Uterus (tissue), 4 donors: ENCODE measurements around the gene SNAI1. TPM values are rescaled to one million over a fixed set of nuclear protein-coding genes. Genes with fewer than 3 reads are reported as not detected.
"Not testable (repeated sequence)": the region's sequence is repeated elsewhere in the genome, so short reads cannot be mapped to it uniquely, and the experiment has no call there.

Experiments
- DNase-seq, 2 donors: peaks; one replicate each; pipeline ENCODE4 v3.0.0-alpha.2; 2019 to 2020
- H3K27ac ChIP-seq, 2 donors: fragments of 200-600 bp; sonication (generic); 1 replicate in 1 of 2; 2 replicates in 1 of 2; pipeline ENCODE4 v1.5.1; 2016 to 2018
- H3K27me3 ChIP-seq, 2 donors: fragments of 200-600 bp; sonication (generic); one replicate each; pipeline ENCODE4 v1.5.1; 2018 to 2019; ENCODE audit warnings: control low read depth in 1 of 2
- H3K36me3 ChIP-seq, 2 donors: fragments of 200-600 bp; sonication (generic); one replicate each; pipeline ENCODE4 v1.5.1; 2019; ENCODE audit warnings: control low read depth in 1 of 2
- H3K4me1 ChIP-seq, 2 donors: fragments of 200-600 bp; sonication (generic); one replicate each; pipeline ENCODE4 v1.5.1; 2018 to 2019; ENCODE audit warnings: control low read depth in 1 of 2
- H3K4me3 ChIP-seq, 2 donors: fragments of 200-600 bp; sonication (generic); 1 replicate in 1 of 2; 2 replicates in 1 of 2; pipeline ENCODE4 v1.5.1; 2018 to 2019; ENCODE audit warnings: mild to moderate bottlenecking in 1 of 2
- H3K9me3 ChIP-seq, 2 donors: fragments of 200-600 bp; sonication (generic); one replicate each; pipeline ENCODE4 v1.5.1; 2019; ENCODE audit warnings: control low read depth in 1 of 2
- POLR2A ChIP-seq, 2 donors: fragments of 450-650 bp; IDR thresholded peaks; one replicate each; pipeline ENCODE4 v1.6.1; 2016; ENCODE audit warnings: antibody characterized with exemption in 2 of 2, mild to moderate bottlenecking in 1 of 2, moderate library complexity in 1 of 2
- intact Hi-C: fragments of 100-400 bp; cut with DNase I; formaldehyde crosslinking; loops from one replicate; pipeline ENCODE4 v1.15.1; 2023; ENCODE audit warnings: low total_unique reads
- total RNA-seq, 4 donors: library from RNA; depleted of rRNA in 3 of 4; stranded (reverse); fragments of >200 nt in 3 of 4; gene quantifications; one replicate each; pipeline versions ENCODE4 v1.1.0 to v1.2.4, GENCODE V29; 2014 to 2023
- TF ChIP-seq, protein P1 (sequence below), 4 experiments: fragments of 200-600 bp in 2 of 4; fragments of 450-650 bp in 2 of 4; sonication (generic) in 2 of 4; IDR thresholded peaks; one replicate each; pipeline ENCODE4 v1.5.1; 2016 to 2019; ENCODE audit warnings: antibody characterized with exemption in 4 of 4, mild to moderate bottlenecking in 2 of 4, moderate library complexity in 1 of 4
- donor health status: DM: yes; HTN: yes; CAD: no.

Gene SNAI1
- total RNA-seq, 4 donors from 2014 or later = 1.0 to 15.4 (median 4.5) TPM

DNA sequence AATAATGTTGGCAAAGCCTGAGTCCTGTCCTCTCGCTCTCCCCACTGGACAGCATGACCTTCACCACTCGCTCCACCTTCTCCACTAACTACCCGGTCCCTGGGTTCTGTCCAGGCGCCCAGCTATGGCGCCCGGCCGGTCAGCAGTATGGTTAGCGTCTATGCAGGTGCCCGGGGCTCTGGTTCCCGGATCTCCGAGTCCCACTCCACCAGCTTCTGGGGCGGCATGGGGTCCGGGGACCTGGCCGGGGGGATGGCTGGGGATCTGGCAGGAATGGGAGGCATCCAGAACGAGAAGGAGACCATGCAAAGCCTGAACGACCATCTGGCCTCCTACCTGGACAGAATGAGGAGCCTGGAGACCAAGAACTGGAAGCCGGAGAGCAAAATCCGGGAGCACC is 26.1 kb upstream of the SNAI1 start:
- TF ChIP-seq, protein P1, sequence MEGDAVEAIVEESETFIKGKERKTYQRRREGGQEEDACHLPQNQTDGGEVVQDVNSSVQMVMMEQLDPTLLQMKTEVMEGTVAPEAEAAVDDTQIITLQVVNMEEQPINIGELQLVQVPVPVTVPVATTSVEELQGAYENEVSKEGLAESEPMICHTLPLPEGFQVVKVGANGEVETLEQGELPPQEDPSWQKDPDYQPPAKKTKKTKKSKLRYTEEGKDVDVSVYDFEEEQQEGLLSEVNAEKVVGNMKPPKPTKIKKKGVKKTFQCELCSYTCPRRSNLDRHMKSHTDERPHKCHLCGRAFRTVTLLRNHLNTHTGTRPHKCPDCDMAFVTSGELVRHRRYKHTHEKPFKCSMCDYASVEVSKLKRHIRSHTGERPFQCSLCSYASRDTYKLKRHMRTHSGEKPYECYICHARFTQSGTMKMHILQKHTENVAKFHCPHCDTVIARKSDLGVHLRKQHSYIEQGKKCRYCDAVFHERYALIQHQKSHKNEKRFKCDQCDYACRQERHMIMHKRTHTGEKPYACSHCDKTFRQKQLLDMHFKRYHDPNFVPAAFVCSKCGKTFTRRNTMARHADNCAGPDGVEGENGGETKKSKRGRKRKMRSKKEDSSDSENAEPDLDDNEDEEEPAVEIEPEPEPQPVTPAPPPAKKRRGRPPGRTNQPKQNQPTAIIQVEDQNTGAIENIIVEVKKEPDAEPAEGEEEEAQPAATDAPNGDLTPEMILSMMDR (IDR thresholded peaks at IDR 0.05) = no peak
- TF ChIP-seq POLR2A (IDR thresholded peaks at IDR 0.05) = no peak
- intact Hi-C loops = no loop called here

DNA sequence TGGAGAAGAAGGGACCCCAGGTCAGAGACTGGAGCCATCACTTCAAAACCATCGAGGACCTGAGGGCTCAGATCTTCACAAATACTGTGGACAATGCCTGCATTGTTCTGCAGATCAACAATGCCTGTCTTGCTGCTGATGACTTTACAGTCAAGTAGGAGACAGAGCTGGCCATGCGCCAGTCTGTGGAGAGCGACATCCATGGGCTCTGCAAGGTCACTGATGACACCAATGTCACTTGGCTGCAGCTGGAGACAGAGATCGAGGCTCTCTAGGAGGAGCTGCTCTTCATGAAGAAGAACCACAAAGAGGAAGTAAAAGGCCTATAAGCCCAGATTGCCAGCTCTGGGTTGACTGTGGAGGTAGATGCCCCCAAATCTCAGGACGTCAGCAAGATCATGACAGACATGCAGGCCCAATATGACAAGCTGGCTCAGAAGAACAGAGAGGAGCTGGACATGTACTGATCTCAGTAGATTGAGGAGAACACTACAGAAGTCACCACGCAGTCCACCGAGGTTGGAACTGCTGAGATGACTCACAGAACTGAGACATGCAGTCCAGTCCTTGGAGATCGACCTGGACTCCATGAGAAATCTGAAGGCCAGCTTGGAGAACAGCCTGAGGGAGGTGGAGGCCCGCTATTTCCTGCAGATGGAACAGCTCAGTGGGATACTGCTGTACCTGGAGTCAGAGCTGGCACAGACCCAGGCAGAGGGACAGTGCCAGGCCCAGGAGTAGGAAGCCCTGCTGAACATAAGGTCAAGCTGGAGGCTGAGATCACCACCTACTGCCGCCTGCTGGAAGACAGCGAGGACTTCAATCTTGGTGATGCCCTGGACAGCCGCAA is 25.5 kb upstream of the SNAI1 start:
- H3K4me3 ChIP-seq, H3K27ac ChIP-seq, H3K36me3 ChIP-seq, H3K9me3 ChIP-seq, H3K4me1 ChIP-seq, intact Hi-C loops, DNase-seq, H3K27me3 ChIP-seq: not testable (repeated sequence)

More for the DNA sequence above, 26.1 kb upstream of the SNAI1 start:
- Histone ChIP-seq H3K27me3 (no peaks in the 10 kb centered on the region), H3K4me3 (no peak overlapping the region), H3K27ac (no peak overlapping the region), H3K4me1 (no peaks in the 10 kb centered on the region), H3K9me3 (no peaks in the 10 kb centered on the region), H3K36me3 (no peaks in the 10 kb centered on the region)
- no peak for DNase-seq

GRCh38 chr20:49961413-49961812 is 21.4 kb upstream of the SNAI1 start:
- Histone ChIP-seq H3K4me3 (no peak overlapping the region), H3K36me3 (no peaks in the 10 kb centered on the region), H3K27me3 (no peaks in the 10 kb centered on the region), H3K27ac (no peak overlapping the region), H3K9me3 (no peaks in the 10 kb centered on the region), H3K4me1 (no peaks in the 10 kb centered on the region)
- DNase-seq = no peak
- TF ChIP-seq, protein P1 (IDR thresholded peaks at IDR 0.05) = no peak
- no peak for TF ChIP-seq POLR2A (IDR thresholded peaks at IDR 0.05)
- intact Hi-C loops = no loop called here

DNA sequence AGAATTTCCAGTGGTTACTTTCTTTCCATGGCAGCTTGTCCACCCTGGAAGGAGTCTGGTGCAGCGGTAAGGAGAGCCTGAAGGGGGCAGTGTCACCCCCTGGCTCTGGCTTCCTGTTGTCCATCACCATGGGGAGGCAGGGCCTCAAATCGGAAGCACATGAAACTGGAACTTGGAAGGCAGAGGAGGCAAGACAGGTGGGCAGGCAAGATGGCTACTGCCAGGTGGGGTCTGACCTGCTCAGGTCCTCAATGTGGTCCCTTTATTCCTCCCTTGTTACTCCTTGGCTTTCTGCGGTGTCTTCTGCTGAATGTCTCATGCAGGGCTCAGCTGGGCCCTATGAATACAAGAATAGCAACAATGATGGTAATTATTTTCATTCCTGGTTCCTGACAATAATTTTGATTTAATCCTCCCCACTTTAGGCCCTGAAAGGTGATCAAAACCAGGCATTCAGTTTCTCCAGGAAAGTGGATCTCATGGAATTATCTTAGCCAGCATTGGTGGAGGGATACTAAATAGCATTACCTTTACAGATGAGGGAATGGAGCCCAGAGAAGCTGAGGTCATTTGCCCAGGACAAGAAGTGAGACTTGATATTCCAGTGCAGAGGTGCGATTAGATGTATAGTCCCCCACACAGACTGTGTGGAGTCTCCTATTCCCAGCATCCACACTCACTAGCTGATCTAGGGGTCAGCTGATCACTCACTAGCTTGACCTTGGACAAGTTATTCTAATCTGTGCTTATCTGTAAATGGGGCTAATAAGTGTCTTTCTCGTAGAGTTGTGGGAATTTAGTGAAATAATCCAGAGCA is 17.6 kb upstream of the SNAI1 start:
- no peaks in the 10 kb centered on the region for H3K36me3 ChIP-seq
- no peaks in the 10 kb centered on the region for H3K27me3 ChIP-seq
- H3K4me3 ChIP-seq = no peak overlapping the region
- TF ChIP-seq POLR2A (IDR thresholded peaks at IDR 0.05) = no peak
- TF ChIP-seq, protein P1 (IDR thresholded peaks at IDR 0.05) = peak in 1 of 4 experiments; percentile 25
- no peak for DNase-seq
- no peak overlapping the region for H3K27ac ChIP-seq
- H3K9me3 ChIP-seq = no peaks in the 10 kb centered on the region
- intact Hi-C loops = no loop called here
- H3K4me1 ChIP-seq = no peaks in the 10 kb centered on the region

GRCh38 chr20:49965781-49966305 is 16.9 kb upstream of the SNAI1 start:
- DNase-seq = no peak

More at GRCh38 chr20:49965781-49966305, 16.9 kb upstream of the SNAI1 start:
- intact Hi-C loops = no loop called here
- TF ChIP-seq, protein P1 (IDR thresholded peaks at IDR 0.05) = no peak
- TF ChIP-seq POLR2A (IDR thresholded peaks at IDR 0.05) = no peak
- Histone ChIP-seq H3K9me3 (no peaks in the 10 kb centered on the region), H3K27me3 (no peaks in the 10 kb centered on the region), H3K4me3 (no peak overlapping the region), H3K36me3 (no peaks in the 10 kb centered on the region), H3K4me1 (no peaks in the 10 kb centered on the region), H3K27ac (no peak overlapping the region)
